ENCODE results near the gene GPR39.

Gene GPR39

DNA sequence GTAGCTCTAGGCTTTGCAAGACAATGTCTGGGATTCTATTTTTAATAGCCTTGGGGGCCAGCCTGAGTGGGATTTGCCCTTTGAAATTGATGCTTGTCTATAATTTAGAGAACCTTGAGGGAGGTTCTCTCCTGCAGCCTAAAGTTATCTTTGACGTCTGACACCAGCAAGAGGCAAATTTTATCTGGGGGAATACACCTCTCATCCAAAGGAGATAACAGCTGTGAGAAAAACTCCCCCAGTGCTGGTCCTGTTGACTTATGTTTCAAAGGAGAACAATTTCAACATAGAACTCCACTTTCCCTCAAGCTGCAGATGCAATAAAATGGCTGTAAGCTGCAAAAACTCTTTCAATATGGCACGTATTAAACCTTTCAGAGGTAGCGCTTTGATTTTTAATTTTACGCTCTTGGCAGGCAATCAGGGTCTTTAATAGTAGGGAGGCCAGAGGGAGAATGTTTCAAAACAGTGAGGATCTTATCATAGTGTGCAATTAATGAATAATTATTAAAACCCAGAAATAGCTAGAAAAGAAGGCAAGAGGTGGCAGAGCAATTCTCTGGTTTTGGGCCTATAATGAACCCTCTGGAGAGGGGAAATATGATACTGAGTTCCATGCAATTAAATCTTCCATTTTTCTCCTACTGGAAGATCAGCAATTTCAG lies 191.0 kb downstream of the GPR39 start:
- DNase-seq, result no peak

DNA sequence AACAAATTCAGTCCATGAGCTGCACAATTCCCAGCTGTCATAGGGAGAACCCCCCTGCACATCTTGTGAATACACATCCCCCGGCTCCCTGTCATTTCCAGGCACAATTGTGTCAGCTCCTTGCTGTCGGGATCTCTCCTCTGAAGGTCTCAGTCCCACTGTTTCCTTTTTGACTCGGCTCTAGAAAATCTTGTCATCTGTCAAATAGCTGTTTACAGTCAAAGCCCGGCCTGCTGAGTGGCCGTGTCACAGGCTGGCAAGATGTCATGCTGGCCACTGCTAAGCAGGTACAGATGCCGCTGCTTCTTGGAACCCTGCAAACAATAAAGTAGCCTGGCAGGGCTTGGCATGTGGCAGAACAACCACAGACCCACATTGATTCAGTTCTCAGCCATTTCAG lies 191.7 kb downstream of the GPR39 start:
- no peak for DNase-seq

DNA sequence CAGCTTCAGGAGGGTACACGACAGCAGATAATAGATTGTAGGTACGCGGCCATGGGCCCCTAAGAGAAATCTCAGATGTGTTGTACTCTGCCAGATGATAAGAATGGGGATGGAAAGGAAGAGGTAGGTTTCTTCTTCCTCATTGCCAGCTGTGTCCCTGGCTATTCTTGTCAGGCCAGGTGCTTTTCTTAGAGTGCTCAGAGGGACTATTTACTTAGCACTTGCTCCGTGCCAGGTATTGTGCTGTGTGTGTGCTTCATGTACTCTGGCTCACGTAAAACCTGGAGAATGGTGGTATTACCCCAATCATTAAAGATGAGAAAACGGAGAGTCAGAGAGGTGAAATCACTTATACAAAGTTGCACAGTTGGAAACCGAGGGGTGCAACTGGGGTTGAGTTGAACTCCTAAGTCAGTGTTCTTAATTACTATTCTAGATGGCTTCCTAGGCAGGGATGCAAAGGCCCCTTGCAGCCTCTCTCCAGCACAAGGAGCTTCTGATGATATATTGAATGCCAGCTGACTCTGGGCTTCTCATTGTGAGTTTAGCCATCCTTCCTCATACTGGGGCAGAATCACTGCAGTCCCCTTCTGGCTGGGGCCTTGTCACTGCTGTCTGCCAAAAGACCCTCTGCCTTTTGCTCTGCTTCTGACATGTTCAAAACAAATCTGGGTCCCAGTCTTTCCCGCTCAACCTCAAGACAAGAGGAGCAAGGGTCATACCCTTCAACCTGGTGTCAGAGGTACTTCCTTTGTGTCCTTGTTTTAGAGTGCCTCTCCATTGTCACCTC lies 192.7 kb downstream of the GPR39 start:
- no peak for DNase-seq

DNA sequence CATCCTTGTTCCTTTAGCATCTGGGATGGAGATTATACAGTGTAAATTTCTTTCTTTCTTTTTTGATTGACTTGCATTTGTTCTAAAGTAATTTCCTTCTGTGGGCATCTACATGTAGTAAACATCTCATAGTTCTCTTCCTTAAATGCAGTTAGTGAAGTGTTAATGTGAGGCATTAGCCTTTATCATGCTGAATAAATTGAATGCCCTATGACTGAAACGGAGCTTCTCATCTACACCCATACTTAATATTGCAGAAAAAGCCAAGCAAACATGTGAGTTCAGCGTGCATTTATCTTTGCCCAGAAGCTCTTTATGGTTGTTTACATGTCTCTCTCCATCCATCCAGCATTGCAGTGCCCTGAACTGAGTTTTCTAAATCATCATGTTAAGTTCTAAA lies 195.1 kb downstream of the GPR39 start:
- DNase-seq, result no peak

DNA sequence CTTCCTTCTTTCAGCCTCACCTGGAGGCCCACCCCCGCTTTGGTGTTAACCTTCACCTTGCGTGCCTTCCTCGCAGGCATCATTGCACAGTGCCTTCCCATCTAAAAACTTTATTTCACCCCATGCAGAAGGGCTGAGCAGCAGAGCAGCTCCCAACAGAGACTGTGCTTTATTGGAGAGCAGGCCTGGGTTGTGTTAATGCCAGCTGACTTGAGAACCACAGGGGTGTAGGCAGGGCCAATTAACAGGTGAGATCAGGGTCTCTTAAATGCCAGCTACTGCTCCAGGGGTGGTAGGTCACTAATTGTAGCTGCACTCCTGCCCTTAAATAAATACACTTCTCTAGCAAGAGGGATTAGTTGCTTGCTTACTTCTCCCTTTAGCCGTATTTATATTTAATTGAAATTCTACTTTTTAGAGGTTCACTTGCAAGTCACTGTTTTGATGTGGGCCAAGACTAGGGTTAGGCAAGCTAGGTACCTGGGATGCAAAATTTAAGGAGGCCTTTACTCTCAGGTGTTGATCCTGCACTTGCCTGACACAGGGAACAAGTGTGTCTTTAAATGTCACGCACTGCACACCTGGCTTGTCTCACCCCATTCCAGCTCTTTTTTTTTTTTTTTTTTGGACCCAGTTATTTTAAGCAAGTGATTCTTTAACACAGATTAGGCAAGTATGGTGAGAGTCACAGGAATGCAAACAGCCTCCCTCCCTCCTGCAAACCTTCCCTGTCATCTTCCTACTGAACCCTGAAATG lies 198.9 kb downstream of the GPR39 start:
- no peak for DNase-seq

DNA sequence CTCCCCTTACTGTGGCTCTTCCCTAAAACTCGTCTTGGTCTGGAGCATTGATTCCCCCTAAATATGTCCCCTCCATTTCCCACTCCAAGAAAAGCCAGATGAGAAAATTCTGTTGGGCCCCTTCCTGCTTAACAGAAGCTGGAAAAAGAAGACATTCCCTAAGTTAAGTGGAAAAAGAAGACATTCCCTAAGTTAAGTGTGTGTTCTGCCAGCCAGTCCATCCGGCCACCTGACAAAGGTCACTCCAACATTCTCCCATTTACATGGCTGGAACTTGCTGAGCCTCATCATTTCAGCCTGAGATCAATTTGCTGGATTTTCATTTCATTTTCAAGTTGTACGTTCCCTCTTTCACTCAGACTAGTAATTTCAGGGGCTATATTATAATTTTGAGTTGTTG lies 201.4 kb downstream of the GPR39 start:
- no peak for DNase-seq

DNA sequence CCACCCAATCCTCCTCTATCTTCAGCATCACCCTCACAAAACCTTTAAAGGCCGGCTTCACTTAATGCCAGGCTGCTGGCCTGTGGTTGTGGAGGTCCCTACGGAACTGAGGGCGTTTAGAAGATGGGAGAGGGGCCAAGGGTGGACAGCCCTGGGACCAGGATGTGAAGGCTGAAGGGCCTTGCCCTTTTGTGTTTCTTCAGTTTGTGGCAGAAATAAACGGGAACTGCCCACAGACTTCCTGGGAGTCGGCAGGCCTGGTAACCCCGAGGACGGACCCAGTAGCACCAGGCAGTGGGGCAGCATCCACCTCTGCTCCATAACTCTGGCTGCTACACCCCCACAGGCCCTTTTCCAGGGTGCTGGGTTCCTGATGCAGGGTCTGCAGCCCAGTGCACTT lies 202.1 kb downstream of the GPR39 start:
- no peak for DNase-seq

DNA sequence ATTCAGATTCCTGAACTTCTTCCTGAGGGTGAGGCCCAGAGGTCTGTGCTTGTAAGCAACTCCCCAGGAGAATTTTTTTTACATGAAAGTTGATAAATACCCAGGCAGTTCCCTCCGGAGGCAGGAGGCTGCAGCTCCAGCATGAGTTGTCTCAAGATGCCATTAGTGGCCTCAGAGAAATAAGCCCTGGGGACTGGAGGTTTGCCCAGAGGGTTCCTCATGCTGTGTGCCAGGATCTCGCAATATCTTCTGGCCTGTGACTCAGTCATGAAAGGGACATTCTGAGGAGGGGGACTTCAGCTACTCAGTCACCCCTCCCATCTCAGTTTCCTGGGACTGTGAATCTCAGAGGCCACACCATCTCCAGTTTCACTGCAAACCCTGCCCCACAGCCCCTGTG lies 203.5 kb downstream of the GPR39 start:
- DNase-seq, result no peak

DNA sequence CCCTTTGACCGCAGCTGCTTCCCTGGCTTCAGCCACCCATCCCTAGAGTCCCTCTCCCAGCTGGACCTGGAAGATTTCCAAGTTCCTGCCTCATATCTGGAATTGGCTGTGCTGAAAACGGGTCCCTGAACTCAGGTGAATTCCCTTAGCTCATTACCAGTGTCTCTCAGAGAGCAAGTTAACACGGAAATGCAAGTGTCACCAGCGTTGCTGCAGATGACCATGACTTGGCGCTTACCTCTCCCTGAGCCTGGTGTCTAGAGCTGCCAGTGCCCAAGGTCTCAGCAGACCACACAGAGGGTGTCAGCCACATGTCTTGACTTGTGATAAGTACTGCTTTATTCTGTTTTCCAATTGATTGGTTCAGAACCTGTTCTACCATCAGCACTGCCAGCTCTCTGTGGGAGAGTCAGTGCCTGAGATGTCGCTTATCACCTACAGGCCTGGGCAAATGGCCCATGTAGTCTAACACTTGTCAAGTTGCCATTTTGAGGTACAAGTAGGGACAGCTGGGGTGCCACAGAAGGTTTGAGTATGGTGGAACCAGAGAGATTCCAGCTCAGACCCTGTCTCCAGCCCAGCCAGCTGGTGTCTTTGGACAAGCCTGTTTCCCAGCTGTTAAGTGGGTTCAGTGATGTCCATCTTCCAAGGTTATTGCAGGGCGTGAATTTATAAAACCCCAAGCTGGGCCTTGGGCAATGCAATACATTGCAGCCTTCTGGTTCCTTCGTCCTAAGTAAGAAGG lies 204.7 kb downstream of the GPR39 start:
- DNase-seq, result no peak

DNA sequence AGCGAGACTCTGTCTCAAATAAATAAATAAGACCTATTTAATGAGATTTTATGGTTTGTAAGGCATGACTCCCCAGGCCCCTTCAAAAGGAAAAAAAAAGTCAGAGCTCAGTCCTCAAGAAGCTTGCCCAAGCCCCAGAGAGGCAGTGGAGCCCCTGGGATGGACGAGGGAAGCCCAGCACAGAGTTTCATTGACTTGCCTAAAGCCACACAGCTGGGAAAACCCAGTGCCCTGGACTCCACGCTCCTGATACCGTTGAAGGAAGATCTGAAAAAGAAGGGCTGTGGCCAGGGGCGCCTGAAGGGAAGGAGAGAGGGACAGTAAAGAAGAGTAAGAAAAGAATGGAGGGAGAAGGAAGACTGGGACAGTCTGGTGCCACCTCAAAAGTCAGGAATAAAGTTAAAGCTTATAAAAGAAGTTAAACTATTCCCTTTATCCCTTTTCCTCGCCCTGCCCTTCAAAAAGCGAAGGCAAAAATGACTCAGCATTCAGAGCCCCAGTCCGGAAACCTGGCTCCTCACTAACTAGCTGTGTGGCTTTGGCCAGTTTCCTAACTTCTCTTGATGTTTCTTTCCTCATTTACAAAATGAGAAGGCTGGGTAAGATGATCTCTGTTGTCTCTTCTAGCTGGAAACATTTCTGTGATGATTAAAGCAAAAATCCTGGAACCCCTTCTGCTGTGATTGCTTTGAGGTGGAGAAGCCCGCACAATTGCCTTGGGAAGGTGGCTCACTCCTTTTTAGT lies 206.7 kb downstream of the GPR39 start:
- no peak for DNase-seq

DNA sequence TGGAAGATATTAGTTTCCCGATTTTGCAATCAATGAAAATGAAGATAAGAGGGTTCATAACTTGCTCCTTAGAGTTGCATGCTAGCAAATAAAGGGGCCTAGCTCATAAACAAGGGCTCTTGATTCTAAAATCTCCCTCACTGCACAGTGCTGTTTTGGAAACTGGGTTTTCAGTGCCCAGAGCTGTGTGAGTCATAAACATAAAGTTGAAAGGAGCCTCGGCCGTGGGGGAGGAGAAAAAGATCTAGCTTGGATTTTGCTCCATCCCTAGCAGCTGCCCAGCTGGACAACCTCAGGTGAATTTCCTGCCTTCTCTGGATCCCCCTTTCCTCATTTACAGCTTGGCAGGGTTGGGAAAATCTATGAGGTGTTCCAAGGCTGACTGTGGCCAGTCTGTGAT lies 210.9 kb downstream of the GPR39 start:
- no peak for DNase-seq

DNA sequence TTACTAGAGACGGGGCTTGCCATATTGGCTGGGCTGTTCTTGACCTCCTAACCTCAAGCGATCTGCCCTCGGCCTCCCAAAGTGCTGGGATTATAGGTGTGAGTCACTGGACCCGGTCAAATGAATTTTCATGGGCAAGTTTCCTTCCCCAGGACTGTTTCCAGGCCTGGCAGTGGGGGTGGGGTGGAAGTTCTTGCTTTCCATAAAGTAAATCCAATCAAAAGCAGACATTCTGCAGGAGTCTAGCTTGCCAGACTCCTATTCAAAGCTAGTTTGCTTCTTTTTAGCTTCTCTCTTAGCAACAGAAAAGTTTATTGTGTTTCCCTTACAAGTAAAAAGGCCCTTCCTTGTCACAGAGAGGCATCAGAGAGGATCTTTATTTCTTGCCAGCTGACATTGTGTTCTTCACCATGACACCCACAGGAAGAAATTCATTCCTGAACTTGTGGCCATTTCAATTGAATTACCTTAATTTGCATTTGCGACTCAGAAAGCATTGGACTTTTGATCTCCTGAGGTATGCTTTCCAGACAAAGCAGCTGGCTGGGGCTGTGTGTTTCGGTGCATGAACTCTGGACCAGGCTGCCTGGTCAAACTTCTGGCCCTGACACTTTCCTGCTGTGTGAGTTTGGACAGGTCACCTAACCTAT lies 215.5 kb downstream of the GPR39 start:
- DNase-seq, result no peak

DNA sequence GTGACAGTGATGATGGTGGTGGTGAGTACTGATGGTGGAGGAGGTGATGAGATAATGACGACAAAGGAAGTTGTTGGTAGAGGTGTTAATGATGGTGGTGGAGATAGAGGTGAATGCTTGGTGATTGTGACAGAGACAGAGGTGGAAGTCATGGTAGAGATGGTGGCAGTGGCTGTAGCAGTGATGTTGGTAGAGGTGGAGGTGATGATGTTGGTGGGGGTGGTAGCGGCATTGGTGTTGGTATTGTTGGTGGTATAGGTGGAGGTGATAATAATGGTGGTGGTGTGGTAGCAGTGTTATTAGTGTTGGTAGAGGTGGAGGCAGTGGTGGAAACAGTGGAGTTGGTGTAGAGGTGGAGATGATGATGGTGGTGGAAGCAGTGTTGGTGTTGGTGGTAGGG lies 217.0 kb downstream of the GPR39 start:
- DNase-seq, result no peak

DNA sequence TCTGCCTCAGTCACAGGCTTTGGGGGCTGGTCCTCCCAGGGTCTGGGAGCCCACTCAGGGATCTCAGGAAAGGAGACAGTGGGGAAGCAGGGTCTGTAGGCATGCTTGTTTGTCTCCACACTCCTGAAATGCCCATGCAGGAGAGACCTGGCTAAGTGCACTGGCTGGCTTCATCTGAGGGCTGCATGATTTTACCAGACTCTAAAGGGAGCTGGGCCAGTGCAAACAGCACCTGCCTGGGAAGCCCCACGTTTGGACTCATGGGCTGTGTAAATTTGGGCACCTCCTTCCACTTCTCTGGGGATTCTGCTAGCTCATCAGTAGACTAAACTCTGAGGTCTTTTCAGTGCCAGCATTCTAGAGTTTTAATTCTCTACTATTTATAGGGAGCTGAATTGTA lies 219.7 kb downstream of the GPR39 start:
- DNase-seq, result no peak

DNA sequence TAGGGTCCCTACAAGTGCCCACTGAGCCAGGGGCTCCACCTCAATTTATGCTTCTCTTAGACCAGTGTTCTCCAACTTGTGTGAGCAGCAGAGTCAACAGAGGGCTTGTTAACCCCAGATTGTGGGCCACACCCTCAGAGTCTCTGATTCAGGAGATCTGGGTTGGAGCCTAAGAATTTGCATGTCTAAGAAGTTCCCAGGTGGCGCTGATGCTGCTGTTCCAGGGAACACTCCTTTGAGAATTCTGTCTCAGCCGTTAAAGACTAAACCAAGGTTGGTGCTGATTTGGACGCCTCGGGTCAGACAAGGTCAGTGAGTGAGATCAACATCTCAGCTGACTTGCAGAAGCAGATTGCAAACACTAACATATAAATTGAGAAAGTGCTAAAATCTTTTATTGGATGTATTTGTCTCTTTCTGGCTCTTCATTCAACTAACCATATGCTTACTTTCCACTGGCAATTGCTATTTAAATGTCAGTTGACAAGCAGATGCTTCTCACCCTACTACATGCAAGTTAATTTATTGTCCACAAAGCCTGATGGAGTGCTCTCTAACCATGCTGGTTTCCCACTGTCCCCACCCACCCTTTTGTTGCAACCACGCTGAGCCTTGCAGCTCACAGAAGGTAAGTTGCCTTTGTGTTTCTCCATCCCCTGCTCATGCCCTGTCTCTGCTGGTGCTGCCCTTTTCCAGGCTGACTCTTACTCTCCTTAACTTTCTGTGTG lies 221.9 kb downstream of the GPR39 start:
- no peak for DNase-seq

DNA sequence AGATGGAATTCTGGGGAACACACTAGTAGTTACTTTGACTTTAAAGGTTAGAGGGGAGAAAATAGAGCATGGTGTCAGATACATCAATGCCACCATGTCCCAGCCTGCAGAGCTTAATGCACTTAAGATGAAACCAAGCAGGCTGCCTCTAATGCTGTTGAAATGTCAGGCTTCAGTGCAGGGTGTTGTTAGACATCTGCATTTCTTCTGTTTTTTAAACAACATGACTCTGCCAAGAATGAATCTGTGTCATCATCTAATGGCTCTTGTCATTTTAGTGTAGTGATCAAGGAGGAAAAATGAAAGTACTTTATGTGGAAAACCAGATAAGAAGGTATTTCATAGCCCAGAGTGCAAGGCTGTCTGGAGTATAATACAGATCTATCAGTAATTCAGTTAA lies 223.5 kb downstream of the GPR39 start:
- no peak for DNase-seq

DNA sequence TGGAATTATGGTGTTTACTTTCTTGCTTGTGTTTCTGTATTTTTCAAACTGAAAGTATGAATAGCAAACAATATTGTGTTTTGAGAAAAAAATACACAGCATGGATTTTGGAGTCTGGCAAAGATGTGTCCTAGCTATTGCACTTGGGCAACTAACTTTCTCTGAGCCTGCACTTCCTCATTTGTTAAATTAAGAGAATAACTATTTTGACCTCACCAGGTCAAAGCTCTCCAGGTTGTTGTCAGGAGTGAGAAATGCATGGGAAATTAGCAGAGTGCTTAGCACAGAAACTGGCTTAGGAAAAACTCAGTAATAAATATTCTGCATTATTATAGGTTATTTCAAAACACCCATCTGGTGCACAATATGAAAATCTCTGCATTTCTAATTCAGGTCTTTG lies 225.2 kb downstream of the GPR39 start:
- no peak for DNase-seq

DNA sequence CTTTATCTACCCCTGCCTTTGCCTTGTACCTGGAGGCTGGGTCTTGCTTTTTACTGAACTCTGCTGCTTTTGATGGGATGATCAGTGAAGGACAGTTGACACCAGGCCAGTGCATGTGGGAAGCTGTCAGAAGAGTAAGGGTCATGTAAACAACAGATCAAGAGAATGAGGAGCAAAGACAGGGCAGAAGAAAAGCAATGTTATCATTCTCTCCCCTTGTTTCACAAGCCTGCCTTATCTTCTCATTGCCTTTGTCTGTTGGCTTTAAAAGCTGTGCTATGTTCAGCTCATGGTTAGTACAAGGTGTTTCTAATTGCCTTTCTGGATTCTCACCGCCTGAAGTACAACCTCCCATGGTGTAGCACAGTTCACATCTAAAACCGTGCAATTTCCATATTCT lies 225.8 kb downstream of the GPR39 start:
- DNase-seq, result no peak

DNA sequence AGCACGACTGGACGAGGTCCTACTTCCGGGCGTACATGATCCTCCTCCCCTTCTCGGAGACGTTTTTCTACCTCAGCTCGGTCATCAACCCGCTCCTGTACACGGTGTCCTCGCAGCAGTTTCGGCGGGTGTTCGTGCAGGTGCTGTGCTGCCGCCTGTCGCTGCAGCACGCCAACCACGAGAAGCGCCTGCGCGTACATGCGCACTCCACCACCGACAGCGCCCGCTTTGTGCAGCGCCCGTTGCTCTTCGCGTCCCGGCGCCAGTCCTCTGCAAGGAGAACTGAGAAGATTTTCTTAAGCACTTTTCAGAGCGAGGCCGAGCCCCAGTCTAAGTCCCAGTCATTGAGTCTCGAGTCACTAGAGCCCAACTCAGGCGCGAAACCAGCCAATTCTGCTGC lies 228.6 kb downstream of the GPR39 start:
- no peak for DNase-seq

DNA sequence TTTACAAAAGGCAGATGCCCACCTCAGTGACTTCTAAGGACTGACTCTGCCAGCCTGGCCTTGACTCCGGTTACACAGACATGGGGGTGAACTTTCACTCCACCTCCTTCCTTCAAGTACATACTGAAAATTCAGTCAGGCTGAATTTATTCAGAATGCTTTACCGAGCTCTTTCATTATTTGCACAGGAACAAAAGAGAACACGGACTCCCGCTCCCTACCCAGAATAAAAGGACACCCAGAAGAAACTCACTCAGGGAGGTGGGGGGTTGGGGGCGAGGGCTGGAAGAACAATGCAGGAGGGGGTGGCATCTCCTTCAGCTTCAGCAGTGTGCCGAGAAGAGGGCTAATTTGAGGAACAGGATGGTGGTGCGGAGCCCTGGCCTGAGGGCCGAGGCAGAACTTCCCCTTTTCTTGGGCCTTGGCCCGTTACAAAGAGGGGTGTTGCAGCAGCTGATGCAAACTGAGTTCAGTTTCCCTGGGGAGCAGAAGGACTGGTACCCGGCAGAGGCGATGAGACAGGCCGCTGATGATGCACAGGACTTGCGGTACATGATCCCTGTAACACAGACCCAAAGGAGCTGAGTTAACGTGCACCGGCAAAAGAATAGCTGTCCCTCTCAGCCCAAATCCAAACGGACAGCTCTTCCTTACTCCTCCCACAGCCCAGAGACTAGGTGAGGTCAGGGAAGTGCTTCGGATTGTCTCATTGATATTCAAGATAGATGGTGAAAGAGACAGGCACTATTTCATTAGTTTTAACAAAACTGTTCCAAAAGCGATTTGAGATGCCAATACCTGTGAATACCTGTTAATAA lies 229.3 kb downstream of the GPR39 start:
- DNase-seq, result no peak
